SK-N-MC (cell line): Measurements from ENCODE around the gene CFP.

Experiments used
- EZH2 ChIP-seq: fragments of 200-600 bp; sonication (generic); IDR thresholded peaks from one replicate; pipeline ENCODE4 v1.6.1; 2017; ENCODE audit warnings: antibody characterized with exemption
- FOXP2 ChIP-seq: optimal IDR thresholded peaks from 2 replicates; pipeline ENCODE3; 2011; ENCODE audit warnings: mild to moderate bottlenecking, moderate library complexity; ENCODE audit not compliant: insufficient read depth; ENCODE audit errors: extremely low read length, control extremely low read depth

DNA sequence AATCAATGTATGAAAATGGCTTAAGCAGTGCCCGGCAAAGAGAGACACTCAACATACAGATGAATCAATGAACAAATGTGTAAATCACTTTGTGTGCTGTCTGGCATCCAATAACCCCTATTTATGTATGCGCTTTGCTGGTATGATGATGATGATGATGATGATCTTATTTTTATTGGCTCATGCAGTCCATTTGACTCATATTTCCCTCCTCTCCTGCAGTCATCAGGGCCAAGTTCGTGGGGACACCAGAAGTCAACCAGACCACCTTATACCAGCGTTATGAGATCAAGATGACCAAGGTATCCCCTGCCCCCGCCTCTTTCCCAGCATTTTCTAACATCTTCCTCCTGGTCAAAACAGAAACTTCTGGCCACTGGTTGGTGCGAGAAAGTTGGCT lies 45.0 kb downstream of the CFP start:
- no peak for TF ChIP-seq EZH2
- no peak for TF ChIP-seq FOXP2
